Ramos (cell line): ENCODE measurements around the gene AMZ1.

Experiments
- in situ Hi-C: fragments of 300-500 bp; cut with MboI; formaldehyde crosslinking; loops from one replicate; pipeline ENCODE4 v1.14.3; 2022; ENCODE audit warnings: low sequenced_read_pairs; ENCODE audit not compliant: unreplicated experiment

Gene AMZ1

GRCh38 chr7:2761131-2761624 is 73.2 kb downstream of the AMZ1 start:
- in situ Hi-C loops = no loop called here

DNA sequence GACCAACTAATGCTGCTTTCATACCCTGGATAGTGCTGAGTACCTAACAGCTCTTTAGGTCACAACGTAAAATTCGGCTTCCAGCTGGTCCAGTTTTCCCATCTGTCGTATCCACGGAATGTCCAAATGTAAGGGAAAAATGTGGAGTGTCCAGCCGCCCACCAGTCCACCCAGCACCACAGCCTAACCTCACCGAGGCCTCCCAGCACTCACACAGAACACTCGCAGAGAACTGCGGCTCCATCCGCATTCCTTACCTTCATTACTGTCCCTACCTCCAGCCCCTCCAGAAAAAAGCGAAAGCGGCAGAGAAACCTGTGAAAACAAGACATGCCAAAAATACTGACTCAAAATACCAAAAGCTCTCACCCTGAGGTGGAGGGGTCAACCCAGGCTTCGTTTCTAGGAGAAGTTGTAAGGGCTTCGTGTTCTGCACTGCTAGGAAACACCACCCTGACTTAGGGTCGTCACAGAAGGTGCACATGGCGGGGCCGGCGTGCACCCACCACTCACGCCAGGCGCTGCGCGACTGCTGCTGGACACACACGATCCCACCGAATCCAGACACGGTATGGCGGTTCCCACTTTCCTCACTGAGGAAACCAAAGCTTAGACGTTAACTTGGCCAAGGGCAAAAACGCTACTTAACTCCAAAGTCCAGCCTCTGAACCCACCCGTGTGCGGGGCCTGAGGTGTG is 73.9 kb downstream of the AMZ1 start:
- in situ Hi-C loops = no loop called here

DNA sequence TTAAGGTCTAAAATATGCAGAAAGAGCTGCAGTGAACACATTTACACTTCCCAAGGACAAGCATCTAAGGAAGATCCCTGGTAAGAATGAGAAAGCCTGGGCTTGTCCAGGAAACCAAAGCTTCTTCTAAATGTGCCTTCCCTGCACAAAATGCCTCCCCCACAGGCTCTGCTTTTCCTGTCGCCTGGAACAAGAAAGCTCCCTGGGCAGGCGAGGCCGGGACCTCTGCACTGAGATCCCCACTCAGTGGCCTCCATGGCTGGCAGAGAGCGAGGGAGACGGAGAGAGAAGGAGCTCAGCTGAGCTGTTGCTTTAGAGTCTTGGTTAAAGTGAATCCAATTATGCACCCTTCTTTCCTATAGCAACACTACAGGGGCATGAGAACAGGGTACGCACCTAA is 75.6 kb downstream of the AMZ1 start:
- in situ Hi-C loops = no loop called here

GRCh38 chr7:2764621-2765020 is 76.6 kb downstream of the AMZ1 start:
- in situ Hi-C loops = no loop called here
